ENCODE measurements around the gene SETD2.
A peak's percentile ranks its signal among the peaks of the same experiment; 100 is the strongest.

SETD2 gene

GRCh38 chr3:46998121-46998851, 165.6 kb downstream of the SETD2 start:
- DNase-seq (ENCODE audit: low read depth), result peak; percentile 59

DNA sequence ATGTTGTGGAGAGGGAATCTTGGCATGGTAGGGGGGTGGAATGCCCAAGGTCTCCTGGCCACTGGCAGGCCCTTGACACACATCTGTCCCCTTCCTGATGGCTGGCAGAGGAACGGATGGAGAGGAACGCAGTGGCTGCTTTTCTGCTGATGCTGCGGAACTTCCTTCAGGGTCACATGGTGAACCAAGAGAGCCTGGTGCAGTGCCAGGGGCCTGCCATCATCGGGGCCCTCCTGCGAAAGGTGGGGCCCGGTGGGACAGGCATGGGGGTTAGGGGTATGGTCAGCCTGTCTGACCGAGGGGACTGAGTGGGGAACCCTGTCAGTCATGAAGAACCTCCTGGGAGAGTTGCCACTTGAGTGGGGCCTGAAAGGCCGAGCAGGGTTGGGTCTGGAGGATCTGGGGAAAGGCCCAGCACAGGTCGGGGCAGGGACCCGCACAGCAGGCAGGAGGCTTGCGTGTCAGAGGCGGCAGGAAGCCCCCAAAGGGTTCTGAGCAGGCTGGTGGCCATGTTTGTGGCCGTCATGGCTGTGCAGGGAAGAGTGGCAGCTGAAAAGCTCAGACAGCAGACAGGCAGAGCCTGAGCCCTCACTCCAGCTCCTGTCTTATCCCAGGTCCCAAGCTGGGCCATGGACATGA, 166.3 kb downstream of the SETD2 start:
- no peak for DNase-seq (ENCODE audit: low read depth)

DNA sequence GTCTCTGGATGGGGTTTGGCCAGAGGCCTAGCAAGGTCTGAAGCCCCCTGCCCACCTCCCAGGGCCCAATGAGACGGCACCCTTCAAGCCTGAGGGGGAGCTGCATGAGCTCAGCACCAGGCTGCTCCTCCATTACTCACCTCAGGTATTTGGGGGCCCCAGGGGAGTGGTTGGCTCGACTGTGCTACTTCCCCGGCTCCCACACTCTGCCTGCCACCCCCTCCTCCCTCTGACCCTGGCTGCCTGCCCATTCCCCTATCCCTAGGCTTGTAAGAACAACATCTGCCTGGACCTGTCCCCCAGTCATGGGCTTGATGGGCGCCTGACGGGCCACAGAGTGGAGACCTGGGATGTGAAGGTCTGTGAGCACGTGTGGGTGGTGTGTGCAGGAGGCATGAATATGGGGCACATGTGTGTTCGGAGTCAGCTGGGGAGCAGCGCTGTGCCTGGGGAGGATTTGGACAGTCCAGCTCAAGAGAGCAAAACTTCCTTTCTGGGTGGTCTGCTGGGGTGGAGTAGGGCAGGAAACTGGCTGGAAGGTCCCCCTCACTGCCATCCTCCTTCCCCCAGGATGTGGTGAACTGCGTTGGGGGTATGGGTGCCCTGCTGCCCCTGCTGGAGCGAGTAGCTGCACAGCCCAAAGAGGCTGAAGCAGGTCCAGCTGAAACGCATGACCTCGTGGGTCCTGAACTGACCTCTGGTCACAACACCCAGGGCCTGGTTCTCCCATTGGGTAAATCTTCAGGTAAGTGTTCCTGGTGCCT, 167.0 kb downstream of the SETD2 start:
- no peak for DNase-seq (ENCODE audit: low read depth)

GRCh38 chr3:46995901-46996562, 167.9 kb downstream of the SETD2 start:
- DNase-seq (ENCODE audit: low read depth), result no peak

- no peak for DNase-seq (ENCODE audit: low read depth)
Observed at GRCh38 chr3:46994801-46995731, 168.8 kb downstream of the SETD2 start.

GRCh38 chr3:46993986-46994385, 169.9 kb downstream of the SETD2 start:
- DNase-seq (ENCODE audit: low read depth), result no peak

DNA sequence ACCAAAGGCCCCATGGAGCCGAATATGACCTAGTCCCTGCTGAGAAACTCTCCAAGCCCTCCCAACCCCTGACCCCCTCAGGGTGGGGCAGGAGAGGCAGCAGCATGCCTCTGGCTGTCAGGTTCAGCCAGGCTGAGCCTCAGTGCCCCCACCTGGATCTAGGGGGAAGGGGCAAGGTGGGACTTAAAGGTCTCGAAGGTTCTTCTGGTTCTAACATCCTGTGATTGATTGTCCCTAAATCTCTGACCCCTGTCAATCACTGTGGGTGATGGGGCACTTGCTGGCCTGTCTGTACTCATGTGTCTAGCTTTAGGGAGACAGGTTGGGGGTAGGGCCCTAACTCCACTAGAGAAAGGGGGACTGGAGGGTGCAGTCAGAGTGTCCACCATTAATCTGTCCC, 170.6 kb downstream of the SETD2 start:
- DNase-seq (ENCODE audit: low read depth), result no peak

DNA sequence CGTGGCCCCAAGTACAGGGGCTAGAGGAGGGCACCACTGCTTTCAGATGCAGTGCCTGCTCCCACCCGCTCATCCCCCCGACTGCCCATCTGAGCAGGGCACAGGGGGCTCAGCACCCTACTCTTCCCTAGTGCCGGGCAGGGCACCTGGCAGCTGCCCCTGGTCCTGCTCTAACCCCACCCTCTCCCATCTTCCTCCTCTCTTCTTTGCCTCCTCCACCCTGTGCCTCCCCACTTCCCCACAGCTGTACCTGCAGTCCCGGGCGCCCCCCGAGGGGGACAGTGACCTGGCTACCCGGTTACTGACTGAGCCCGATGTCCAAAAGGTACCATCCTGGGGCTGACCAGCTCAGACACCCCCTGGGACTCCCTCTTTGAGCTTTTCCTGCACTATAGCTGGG, 171.7 kb downstream of the SETD2 start:
- DNase-seq (ENCODE audit: low read depth), result no peak

DNA sequence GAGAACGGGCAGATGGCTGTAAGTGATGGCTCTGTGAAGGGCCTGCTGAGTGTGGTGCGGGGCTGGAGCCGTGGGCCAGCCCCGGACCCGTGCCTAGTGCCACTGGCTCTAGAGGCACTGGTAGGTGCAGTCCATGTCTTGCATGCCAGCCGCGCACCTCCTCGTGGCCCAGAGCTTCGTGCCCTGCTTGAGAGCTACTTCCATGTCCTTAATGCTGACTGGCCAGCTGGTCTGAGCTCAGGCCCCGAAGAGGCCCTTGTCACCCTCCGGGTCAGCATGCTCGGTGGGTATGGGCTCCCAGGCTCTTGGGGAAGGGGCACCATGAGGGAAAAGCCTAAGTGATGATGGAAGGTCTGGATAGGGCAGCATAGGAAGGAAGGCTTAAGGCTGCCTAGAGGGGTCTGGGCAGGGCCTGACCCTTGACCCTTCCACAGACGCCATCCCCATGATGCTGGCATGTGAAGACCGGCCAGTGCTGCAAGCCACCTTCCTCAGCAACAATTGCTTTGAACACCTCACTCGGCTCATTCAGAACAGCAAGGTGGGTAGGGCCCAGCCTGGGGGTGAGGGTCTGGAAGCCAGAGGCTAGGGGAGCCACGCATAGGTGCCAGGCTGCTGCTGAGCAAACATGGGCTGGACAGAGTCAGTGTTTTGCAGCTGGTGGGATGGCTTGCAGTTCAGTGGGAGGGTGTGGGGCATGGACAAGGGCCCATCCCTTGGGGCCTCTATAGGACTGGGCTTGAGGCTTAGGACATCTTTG, 172.3 kb downstream of the SETD2 start:
- DNase-seq (ENCODE audit: low read depth), result no peak

DNA sequence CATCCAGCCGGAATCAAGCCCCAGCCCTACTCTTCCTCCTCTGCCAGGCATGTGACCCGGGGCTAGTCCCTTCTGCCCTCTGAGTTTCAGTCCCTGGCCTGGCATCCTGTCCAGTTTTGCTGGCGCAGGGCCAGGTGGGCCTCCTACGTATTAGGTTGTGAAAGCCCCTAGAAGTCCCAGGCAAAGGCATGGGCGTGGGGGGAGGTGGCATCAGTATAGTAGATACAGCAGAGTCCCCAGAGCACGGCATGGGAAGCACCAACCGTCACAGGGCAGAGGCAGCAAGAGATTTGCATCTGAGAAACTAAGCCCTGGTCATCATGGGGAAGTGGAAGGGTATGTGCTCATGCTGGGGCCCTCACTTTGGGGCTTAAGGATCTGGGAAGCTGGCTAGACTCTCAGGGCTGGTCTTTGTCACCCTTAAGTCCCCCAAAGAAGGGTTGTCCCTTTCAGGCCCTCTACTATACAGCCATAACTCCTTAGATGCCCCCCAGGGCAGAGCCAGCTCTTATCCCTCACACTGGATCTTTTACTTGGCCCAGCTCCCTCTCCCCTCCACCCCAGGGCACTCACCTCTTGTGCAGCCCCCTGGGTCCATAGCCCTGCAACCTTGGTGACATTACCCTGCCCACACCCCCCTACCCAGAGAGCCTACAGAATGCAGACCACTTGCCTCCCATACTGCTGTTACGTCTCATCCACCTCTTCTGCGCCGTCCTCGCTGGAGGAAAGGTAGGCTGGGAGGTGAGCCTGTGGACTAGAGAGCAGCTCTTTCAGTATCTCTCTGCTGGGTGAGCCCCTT, 173.1 kb downstream of the SETD2 start:
- no peak for DNase-seq (ENCODE audit: low read depth)

- DNase-seq (ENCODE audit: low read depth), result no peak
Observed at GRCh38 chr3:46989146-46989810, 174.6 kb downstream of the SETD2 start.

- no peak for DNase-seq (ENCODE audit: low read depth)
Observed at GRCh38 chr3:46988616-46989015, 175.3 kb downstream of the SETD2 start.

DNA sequence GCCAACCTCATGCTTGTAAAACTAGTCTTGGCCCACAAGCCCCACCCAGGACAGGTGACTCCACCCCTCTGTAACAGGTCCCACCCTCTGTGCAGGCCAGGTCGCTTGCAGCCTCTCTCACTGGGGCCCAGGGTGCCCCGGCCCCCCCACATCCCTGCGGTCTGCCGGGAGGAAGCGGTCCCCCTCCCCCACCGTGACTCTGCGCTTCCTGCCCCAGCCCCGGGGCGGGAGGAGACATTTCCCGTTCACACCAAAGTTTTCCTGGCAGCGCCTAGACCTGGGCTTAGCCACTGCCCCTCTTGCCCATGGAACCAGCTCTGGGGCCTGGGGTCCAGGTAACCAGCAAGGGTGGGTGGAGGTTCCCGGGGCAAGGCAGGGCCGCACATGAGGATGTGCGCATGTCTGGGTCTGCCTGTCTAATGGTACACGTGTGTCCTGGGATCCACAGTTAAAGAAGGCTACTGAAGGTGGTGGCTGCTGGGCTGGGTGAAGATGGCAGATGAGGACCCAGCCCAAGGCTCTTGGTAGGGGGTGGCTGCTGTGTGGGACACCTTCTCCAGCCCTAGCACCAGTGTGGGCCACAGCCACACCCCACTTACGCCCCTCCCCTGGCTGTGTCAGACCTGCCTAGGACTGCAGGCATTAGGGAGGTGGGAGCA, 176.0 kb downstream of the SETD2 start:
- DNase-seq (ENCODE audit: low read depth), result peak; percentile 70

DNA sequence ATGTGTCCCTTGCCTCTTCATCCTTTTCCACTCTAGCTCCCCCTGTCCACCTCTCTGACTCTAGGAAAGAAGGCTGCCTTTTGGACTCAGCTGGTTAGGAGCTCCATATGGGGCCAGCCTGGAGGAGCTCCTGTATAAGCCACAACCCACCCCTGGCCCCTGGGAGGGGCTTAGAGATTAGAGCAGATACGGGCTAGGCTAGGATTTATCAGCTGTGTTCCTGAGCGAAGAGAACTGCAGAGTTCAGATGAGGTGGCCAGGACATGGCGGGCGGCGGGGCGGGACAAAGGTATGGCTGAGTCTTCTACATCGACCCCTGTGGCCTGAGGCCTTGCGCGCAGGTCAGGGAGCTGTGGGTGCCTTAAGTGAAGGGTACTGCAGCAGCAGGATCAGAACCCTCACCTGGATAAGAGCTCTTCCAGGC, 176.6 kb downstream of the SETD2 start:
- DNase-seq (ENCODE audit: low read depth), result no peak

DNA sequence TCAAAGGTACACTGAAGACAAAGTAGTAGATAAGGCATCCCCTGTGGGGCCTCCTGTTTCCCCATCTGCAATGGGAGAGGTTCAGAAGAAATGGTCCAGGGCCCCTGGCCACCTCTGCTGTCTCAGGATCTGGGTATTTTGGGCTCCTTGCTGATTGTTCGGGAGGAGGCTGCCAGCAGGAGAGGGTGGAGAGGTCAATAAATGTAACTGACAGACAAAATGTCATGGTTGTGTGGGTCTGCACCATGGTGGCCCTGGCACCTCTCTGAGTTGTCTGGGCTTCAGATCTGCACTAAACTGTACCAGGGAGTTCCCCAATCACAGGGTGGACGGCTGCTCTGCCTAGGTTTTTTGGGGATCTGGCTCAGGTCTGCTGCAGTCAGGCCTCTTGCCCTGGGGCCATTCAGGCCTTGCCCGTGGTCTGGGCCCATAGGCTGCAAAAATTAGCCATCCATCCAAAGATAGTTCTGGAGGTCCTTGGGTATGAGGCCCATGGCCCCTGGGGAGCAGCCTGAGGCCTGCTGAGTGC, 177.1 kb downstream of the SETD2 start:
- DNase-seq (ENCODE audit: low read depth), result no peak

- no peak for DNase-seq (ENCODE audit: low read depth)
Observed at GRCh38 chr3:46986055-46986730, 177.7 kb downstream of the SETD2 start.

- DNase-seq (ENCODE audit: low read depth), result no peak
Observed at GRCh38 chr3:46985588-46985987, 178.3 kb downstream of the SETD2 start.
